GM12878 (cell line): ENCODE results near the gene MAP3K5. TPM values are rescaled to one million over a fixed set of nuclear protein-coding genes. Genes with fewer than 3 reads are reported as not detected.

Source experiments
- BCL3 ChIP-seq: IDR thresholded peaks from 2 replicates; pipeline ENCODE4 v1.6.1; 2011; ENCODE audit warnings: borderline replicate concordance, low read depth, mild to moderate bottlenecking, moderate library complexity, low read length; ENCODE audit not compliant: insufficient read depth, poor library complexity, severe bottlenecking
- CHD1 ChIP-seq: IDR thresholded peaks from 2 replicates; pipeline ENCODE4 v1.6.1; 2012; ENCODE audit warnings: low read depth, low read length, improper control_type of control experiment
- CHD2 ChIP-seq: IDR thresholded peaks from 2 replicates; pipeline ENCODE4 v1.6.1; 2011; ENCODE audit warnings: low read depth, low read length, improper control_type of control experiment, borderline replicate concordance
- E4F1 ChIP-seq: fragments of 450-650 bp; IDR thresholded peaks from 2 replicates; pipeline ENCODE4 v1.6.1; 2018; ENCODE audit warnings: borderline replicate concordance, mild to moderate bottlenecking; ENCODE audit not compliant: partially characterized antibody
- EED ChIP-seq: sonication (generic); IDR thresholded peaks from 2 replicates; pipeline ENCODE4 v1.6.1; 2016; ENCODE audit warnings: antibody characterized with exemption, low read depth
- GABPA ChIP-seq: IDR thresholded peaks from 2 replicates; pipeline ENCODE4 v1.6.1; 2014; ENCODE audit warnings: antibody characterized with exemption, low read depth, mild to moderate bottlenecking, inconsistent platforms
- HCFC1 ChIP-seq: fragments of 150-350 bp; IDR thresholded peaks from 2 replicates; pipeline ENCODE4 v1.6.1; 2014; ENCODE audit warnings: low read length
- IKZF1 ChIP-seq: fragments of 450-650 bp; conservative IDR thresholded peaks from 2 replicates; pipeline ENCODE4 v1.6.1; 2017; ENCODE audit warnings: antibody characterized with exemption, mild to moderate bottlenecking
- IRF4 ChIP-seq: IDR thresholded peaks from 2 replicates; pipeline ENCODE4 v1.6.1; 2011; ENCODE audit warnings: low read depth, low read length
- IRF5 ChIP-seq: fragments of 450-650 bp; IDR thresholded peaks from 2 replicates; pipeline ENCODE4 v1.6.1; 2017; ENCODE audit warnings: borderline replicate concordance
- MAX ChIP-seq: IDR thresholded peaks from 2 replicates; pipeline ENCODE4 v1.6.1; 2012; ENCODE audit warnings: low read depth, low read length, improper control_type of control experiment
- MEF2A ChIP-seq: IDR thresholded peaks from 2 replicates; pipeline ENCODE4 v1.6.1; 2011; ENCODE audit warnings: low read depth, mild to moderate bottlenecking, low read length, moderate library complexity; ENCODE audit not compliant: insufficient read depth
- SMARCA5 ChIP-seq: fragments of 450-650 bp; IDR thresholded peaks from 2 replicates; pipeline ENCODE4 v1.6.1; 2017; ENCODE audit warnings: mild to moderate bottlenecking
- USF2 ChIP-seq: IDR thresholded peaks from 2 replicates; pipeline ENCODE4 v1.6.1; 2011; ENCODE audit warnings: low read depth, low read length, improper control_type of control experiment, borderline replicate concordance
- ZBTB11 ChIP-seq: fragments of 450-650 bp; formaldehyde crosslinking; IDR thresholded peaks from 2 replicates; pipeline ENCODE4 v1.5.0; 2022; ENCODE audit warnings: mild to moderate bottlenecking, missing genetic modification characterization
- ZBTB4 ChIP-seq: fragments of 450-650 bp; formaldehyde crosslinking; IDR thresholded peaks from 2 replicates; pipeline ENCODE4 v1.4.0; 2022; ENCODE audit warnings: mild to moderate bottlenecking, moderate library complexity
- ZNF622 ChIP-seq: fragments of 450-650 bp; IDR thresholded peaks from 2 replicates; pipeline ENCODE4 v1.6.1; 2017; ENCODE audit warnings: mild to moderate bottlenecking, inconsistent platforms
- polyA plus RNA-seq, 11 experiments: library from polyadenylated mRNA; depleted of rRNA in 4 of 11; unstranded in 6 of 11; stranded (reverse) in 5 of 11; fragments of >200 nt; fragmentation: Nextera tagmentation in 4 of 11; fragmentation: Illumina TruSeq in 1 of 11; extraction: Ambion mirVana in 4 of 11; extraction: Trizol in 1 of 11; gene quantifications; 1 replicate in 1 of 11; 2 replicates in 10 of 11; pipeline versions ENCODE4 v1.2.1 to v1.2.3, GENCODE V29; 2011 to 2016; ENCODE audit warnings: inconsistent platforms in 2 of 11, missing spikeins in 2 of 11, low read depth in 1 of 11
- total RNA-seq, 4 experiments: library from RNA; depleted of rRNA in 3 of 4; stranded (reverse); fragments of >200 nt in 3 of 4; fragmentation: Illumina TruSeq in 1 of 4; extraction: Trizol in 1 of 4; gene quantifications; 2 replicates each; pipeline versions ENCODE4 v1.2.1 to v1.2.3, GENCODE V29; 2013 to 2021

Gene MAP3K5
- total and polyA plus RNA-seq, 10 of the 15 experiments (the other 5 are each of a cell fraction or from before 2014, with no cell fraction given) = 5.4 to 34.3 (median 26.4) TPM

GRCh38 chr6:136764517-136764993 is 27.7 kb downstream of the MAP3K5 start (continued):
- TF ChIP-seq ZBTB4 (no peak), EED (peak; percentile 80), E4F1 (no peak), CHD2 (peak; percentile 57; the same call in 1 of the 2 replicates), GABPA (no peak), ZBTB11 (CRISPR knock-in tag) (no peak), USF2 (no peak), MEF2A (0 out of 2 replicates have a peak, but pooled peaks have one; percentile 4), IRF5 (no peak), BCL3 (peak; percentile 85), IRF4 (peak; percentile 86), MAX (no peak), SMARCA5 (no peak), ZNF622 (no peak), CHD1 (no peak), HCFC1 (no peak), IKZF1 (peak; percentile 74; the same call in 1 of the 2 replicates)
